Coronary artery (tissue), 2 donors: ENCODE measurements around the gene PSTPIP1.

Experiments
- DNase-seq: peaks from one replicate; pipeline ENCODE4 v3.0.0-alpha.2; 2017; ENCODE audit warnings: low spot score
- H3K27ac ChIP-seq, 2 donors: fragments of 200-600 bp; sonication (generic); one replicate each; pipeline ENCODE4 v1.5.1; 2016 to 2019
- H3K4me3 ChIP-seq: fragments of 200-600 bp; sonication (generic); 2 replicates; pipeline ENCODE4 v1.5.1; 2016; ENCODE audit warnings: mild to moderate bottlenecking, moderate library complexity
- TF ChIP-seq, protein P1 (sequence below): fragments of 200-600 bp; sonication (generic); IDR thresholded peaks from one replicate; pipeline ENCODE4 v1.5.1; 2019; ENCODE audit warnings: antibody characterized with exemption

PSTPIP1 gene

DNA sequence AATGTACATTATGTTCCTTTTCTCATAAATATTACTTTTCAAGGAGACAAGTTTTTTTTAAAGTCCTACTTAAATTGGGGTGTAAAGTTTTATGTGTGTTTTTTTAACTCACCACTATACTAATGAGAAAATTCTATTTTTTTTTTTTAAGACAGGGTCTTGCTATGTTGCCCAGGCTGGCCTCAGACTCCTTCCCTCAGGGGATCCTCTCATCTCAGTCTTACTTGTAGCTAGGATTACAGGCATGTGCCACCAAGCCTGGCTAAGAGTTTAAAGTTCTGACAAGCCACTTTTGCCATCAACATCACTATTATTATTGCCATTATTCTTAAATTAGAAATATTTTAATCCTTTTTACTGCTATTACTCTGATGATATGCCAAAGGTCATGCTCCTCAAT is 68.3 kb downstream of the PSTPIP1 start:
- Histone ChIP-seq H3K4me3 (no peak overlapping the region), H3K27ac (no peak overlapping the region)
- DNase-seq: no peak
- TF ChIP-seq, protein P1, sequence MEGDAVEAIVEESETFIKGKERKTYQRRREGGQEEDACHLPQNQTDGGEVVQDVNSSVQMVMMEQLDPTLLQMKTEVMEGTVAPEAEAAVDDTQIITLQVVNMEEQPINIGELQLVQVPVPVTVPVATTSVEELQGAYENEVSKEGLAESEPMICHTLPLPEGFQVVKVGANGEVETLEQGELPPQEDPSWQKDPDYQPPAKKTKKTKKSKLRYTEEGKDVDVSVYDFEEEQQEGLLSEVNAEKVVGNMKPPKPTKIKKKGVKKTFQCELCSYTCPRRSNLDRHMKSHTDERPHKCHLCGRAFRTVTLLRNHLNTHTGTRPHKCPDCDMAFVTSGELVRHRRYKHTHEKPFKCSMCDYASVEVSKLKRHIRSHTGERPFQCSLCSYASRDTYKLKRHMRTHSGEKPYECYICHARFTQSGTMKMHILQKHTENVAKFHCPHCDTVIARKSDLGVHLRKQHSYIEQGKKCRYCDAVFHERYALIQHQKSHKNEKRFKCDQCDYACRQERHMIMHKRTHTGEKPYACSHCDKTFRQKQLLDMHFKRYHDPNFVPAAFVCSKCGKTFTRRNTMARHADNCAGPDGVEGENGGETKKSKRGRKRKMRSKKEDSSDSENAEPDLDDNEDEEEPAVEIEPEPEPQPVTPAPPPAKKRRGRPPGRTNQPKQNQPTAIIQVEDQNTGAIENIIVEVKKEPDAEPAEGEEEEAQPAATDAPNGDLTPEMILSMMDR: no peak

DNA sequence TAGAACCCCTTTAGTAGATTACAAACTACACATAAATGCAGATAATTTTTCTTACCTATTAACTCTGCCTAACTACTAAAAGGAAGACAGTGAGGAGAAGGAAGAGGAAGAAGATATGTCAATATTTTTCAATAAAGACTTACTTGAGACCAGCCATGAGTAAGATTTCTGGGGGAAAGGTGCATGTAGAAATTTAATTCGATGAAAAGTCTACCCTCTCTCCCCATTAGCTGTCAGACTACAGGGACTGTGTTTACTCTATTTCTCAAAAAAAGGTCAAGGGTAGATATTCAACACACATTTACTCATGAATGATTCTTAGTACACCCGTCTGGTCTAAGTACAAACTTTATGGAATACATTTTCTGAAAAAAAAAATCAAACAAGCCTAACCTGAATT is 69.1 kb downstream of the PSTPIP1 start:
- no peak for DNase-seq
- H3K4me3 ChIP-seq: no peak overlapping the region
- no peak overlapping the region for H3K27ac ChIP-seq
- TF ChIP-seq, protein P1: no peak

DNA sequence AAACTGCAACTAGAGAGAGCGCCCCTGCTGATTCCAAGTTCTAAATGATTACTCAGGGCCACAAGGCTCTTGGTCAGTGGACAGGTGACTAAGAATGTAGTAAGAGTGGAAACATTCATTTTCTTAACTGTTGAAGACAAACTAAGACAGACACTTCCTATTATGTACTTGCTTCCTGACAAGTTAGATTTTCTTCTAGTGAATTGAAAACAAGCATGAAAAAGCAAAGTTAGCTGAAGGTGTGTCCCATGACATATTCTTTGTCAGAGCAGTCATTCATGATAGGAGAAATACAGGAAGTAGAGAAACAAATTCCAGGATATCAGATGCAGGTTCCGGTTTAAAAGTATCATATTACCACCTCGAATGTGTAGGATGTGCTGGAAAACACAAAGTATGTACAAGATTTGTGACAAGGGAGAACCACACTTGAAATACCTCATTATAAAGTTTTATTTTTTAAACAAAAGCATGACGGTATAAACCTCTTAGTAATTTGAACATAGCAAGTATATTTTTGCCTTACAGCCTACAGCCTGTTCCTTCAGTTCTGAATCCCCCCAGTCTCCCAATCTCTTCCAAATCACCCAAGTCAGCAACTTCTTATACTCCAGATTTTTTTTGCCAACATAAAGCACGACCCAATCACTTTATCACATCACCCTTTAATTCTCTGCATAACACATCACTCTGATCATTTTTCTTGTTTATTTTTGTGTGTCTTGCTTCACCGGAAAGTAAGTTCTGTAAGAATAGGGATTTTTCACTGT is 69.8 kb downstream of the PSTPIP1 start:
- Histone ChIP-seq H3K4me3 (no peak overlapping the region), H3K27ac (no peak overlapping the region)
- TF ChIP-seq, protein P1: no peak
- no peak for DNase-seq

DNA sequence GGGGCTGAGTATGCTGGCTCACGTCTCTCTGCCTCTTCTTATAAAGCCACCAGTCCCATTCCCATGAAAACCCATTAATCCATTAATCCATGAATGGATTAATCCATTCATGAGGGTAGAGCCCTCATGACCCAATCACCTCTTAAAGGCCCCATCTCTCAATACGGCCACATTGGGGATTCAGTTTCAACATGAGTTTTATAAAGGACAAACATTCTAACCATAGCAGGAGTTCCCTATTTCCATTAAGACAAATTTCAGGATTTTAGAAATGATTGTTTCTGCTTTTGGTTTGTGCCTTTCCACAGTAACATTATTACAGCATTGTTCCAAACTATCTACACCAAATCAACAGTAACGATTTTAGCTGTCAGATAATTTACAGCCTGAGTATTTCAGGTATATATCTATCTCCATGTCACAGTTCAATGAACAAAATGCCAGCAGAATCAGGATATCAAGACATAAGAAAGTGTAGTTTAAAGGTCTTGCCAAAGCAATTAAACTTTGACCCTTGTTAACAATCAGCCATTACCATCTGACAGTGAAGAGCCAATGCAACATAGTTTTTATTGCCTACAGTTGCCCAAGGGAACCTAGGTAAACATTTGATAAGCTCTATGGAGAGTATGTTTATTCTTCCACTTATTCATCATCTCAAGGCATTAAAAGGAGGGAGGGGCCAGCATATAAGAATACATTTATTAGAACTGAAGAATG is 72.2 kb downstream of the PSTPIP1 start:
- no peak for DNase-seq
- TF ChIP-seq, protein P1: no peak
- H3K4me3 ChIP-seq: no peak overlapping the region
- H3K27ac ChIP-seq: no peak overlapping the region

DNA sequence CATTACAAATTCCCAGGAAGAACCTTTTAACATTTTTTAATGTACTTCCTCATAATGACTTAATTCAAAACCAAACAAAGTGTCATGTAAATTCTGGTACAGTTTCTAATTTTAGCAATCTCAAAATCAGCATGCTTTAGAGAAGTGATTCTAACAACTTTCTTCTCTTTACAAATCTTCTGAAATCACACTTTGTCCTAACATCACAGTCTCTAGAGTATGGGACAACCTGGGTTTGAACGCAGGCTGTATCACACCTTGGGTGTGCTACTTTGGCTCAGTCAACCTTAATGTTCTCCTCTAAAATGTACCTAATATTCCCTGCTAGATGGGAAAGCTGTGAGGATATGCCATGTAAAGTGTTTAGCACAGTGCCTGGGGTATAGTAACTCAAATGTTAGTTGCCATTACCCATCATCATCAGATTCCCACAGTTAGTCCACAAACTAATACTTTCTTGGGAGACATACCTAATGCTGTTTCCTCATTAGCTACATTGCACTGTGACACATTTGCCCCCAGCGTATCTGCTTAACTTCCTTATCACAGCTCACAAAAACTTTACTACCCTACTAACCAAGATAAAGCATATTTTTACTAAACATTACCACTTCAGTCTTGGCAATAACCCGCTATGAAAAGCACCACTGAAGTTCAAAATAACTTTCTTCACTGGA is 72.9 kb downstream of the PSTPIP1 start:
- H3K27ac ChIP-seq: no peak overlapping the region
- H3K4me3 ChIP-seq: no peak overlapping the region
- DNase-seq: no peak
- TF ChIP-seq, protein P1: no peak

DNA sequence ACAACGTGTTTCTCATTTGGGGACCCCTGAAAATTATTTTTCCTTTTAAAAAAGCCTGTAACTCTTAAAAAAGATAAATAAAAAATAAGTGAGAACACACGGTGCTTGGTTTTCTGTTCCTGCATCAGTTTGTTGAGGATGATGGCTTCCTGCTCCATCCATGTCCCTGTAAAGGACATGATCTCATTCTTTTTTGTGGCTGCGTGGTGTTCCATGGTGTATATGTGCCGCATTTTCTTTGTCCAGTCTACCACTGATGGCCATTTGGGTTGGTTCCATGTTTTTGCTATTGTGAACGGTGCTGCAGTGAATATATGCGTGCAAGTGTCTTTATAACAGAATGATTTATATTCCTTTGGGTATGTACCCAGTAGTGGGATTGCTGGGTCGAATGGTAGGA is 73.7 kb downstream of the PSTPIP1 start:
- Histone ChIP-seq H3K27ac (no peak overlapping the region), H3K4me3 (no peak overlapping the region)
- TF ChIP-seq, protein P1: no peak
- DNase-seq: no peak
